BLaER1 (cell line): Measurements from ENCODE around the gene PLOD3.

Experiments
- H3K27ac ChIP-seq: shearing (Covaris generic); formaldehyde crosslinking; 2 replicates; pipeline ENCODE4 v1.8.1; 2022
- H3K27me3 ChIP-seq: shearing (Covaris generic); formaldehyde crosslinking; 2 replicates; pipeline ENCODE4 v1.8.1; 2022
- H3K36me3 ChIP-seq: shearing (Covaris generic); formaldehyde crosslinking; 2 replicates; pipeline ENCODE4 v1.8.1; 2022
- H3K4me1 ChIP-seq: shearing (Covaris generic); formaldehyde crosslinking; 2 replicates; pipeline ENCODE4 v1.8.1; 2022
- H3K4me2 ChIP-seq: shearing (Covaris generic); formaldehyde crosslinking; 2 replicates; pipeline ENCODE4 v1.8.1; 2022
- H3K4me3 ChIP-seq: shearing (Covaris generic); formaldehyde crosslinking; 2 replicates; pipeline ENCODE4 v1.8.1; 2022
- H3K9ac ChIP-seq: shearing (Covaris generic); formaldehyde crosslinking; 2 replicates; pipeline ENCODE4 v1.8.1; 2022
- H3K9me3 ChIP-seq: shearing (Covaris generic); formaldehyde crosslinking; 2 replicates; pipeline ENCODE4 v1.8.1; 2022
- H4K20me1 ChIP-seq: shearing (Covaris generic); formaldehyde crosslinking; 2 replicates; pipeline ENCODE4 v1.8.1; 2022
- Cebpa-rat ChIP-seq: shearing (Covaris generic); IDR thresholded peaks from 2 replicates; pipeline ENCODE4 v1.8.1; 2022

PLOD3 gene

DNA sequence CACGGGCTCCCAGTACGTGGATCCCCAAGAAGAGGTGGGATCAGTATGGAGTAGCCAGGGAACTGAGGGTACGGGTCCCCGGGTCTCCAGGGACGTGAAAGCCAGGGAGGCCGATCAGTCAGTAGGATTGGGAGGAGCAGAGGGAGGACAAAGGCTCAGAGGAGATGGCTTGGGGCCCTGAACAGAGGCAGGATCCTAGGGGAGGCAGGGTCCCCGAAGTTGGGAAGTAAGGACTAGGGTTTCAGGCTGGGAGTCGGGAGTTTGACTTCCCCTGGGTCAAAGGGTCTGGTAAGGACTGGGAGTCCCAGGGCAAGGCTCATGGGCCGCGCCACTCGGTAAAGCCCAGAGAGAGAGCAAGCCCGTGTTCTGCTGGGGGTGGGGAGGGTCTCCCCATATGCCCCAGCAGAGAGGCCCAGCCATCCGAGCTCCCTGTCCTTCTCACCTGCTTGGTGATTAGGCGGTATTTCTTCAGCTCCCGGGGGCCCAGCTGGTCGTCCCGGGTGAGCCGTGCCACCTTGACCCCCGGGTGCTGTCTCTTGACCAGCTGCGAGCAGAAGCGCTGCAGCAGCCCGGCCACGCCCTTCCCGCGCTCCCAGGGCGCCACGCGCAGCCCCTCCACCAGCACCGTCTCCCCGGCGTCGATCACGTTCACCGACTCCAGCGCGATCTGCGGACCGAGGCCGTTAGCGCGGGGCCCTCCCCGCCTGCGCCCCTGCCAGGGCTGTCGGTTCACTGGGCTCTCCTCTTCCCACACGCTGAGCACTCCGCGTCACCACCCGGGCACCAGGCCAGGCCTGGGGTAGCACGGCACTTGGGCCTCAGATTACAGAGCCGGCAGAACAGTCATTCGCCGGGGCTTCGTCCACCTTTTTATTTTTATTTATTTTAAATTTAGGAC, 44.3 kb downstream of the PLOD3 start:
- Histone ChIP-seq H3K4me3 (peak overlapping the region; percentile 55), H3K4me1 (peaks cover 84% of the 10 kb centered on the region), H3K27me3 (peaks cover 100% of the 10 kb centered on the region), H4K20me1 (peaks cover 26% of the 10 kb centered on the region), H3K4me2 (peak overlapping the region; percentile 96), H3K27ac (peak overlapping the region; percentile 44; the same call in 1 of the 2 replicates), H3K9ac (no peak overlapping the region), H3K36me3 (no peaks in the 10 kb centered on the region), H3K9me3 (peaks cover 24% of the 10 kb centered on the region)
- TF ChIP-seq Cebpa-rat, result no peak

DNA sequence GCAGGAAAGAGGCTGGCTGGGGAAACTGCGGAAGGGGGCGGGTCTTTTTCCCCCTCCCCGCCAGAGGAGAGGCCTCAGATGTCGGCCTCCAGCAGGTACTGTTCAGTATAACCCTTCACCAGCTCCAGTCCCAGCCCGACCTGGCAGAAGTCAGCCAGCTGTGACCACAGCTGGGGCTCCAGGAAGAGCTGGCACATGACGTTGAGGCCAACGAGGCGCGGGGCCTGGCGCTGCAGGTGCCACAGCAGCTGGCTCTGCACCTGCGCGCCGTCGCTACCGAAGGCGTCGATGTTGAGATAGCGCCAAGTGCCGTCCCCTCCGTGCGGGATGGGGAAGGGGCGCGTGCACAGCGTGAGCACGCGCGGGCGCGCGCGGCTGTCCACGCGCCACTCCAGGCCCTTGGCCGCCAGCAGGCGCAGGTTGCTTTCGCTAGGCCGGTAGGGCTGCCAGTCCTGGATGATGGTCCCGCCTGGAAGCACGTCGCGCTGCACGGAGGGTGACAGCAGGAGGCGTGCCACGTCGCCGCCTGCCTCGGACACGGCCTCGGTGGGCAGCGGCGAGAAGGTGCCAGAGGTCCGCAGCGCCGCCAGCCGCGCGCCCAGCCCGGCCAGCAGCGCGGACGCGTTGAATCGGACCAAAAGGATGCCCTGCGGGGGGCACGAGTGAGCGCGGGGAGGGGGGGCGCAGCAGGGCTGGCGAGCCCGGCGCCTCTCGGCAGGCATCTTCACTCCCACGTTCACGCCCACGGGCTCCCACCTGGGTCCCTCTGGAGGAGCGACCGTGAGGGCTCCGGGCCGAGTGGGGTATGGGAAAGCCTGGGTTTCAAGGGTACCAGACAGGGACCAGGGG, 45.2 kb downstream of the PLOD3 start:
- peaks cover 92% of the 10 kb centered on the region for H3K4me1 ChIP-seq
- H3K36me3 ChIP-seq, result no peaks in the 10 kb centered on the region
- peak overlapping the region; percentile 96 for H3K4me2 ChIP-seq
- H3K9ac ChIP-seq, result no peak overlapping the region
- H3K4me3 ChIP-seq, result peak overlapping the region; percentile 55
- H4K20me1 ChIP-seq, result peaks cover 35% of the 10 kb centered on the region
- H3K27ac ChIP-seq, result peak overlapping the region; percentile 50
- peaks cover 100% of the 10 kb centered on the region for H3K27me3 ChIP-seq
- TF ChIP-seq Cebpa-rat, result no peak
- peaks cover 24% of the 10 kb centered on the region for H3K9me3 ChIP-seq

DNA sequence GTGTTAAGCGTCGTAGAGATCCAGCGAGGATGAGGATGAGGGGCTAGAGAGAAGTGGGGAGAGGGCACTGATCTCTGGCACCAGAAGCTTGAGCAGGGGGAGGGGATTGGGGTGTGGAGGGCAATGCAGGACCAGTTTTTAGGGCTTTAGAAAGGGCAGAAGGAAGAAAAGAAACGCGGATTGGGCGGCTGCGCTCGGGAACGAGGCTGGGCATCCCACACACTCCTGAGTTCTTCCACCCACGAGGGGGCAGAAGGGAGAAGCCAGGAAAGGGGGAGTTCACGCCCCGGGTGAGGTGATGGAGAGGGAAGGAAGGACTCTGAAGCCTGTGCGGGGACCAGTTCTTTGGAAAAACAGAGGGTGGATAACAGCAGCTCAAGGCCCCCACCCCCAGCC, 45.9 kb downstream of the PLOD3 start:
- Histone ChIP-seq H3K4me3 (peak overlapping the region; percentile 55), H3K27me3 (peaks cover 99% of the 10 kb centered on the region), H3K9ac (0 out of 2 replicates have a peak overlapping the region, but pooled peaks have one; percentile 10), H3K9me3 (peaks cover 24% of the 10 kb centered on the region), H4K20me1 (peaks cover 39% of the 10 kb centered on the region), H3K27ac (peak overlapping the region; percentile 50), H3K36me3 (no peaks in the 10 kb centered on the region), H3K4me1 (peaks cover 90% of the 10 kb centered on the region), H3K4me2 (peak overlapping the region; percentile 96)
- TF ChIP-seq Cebpa-rat, result no peak

DNA sequence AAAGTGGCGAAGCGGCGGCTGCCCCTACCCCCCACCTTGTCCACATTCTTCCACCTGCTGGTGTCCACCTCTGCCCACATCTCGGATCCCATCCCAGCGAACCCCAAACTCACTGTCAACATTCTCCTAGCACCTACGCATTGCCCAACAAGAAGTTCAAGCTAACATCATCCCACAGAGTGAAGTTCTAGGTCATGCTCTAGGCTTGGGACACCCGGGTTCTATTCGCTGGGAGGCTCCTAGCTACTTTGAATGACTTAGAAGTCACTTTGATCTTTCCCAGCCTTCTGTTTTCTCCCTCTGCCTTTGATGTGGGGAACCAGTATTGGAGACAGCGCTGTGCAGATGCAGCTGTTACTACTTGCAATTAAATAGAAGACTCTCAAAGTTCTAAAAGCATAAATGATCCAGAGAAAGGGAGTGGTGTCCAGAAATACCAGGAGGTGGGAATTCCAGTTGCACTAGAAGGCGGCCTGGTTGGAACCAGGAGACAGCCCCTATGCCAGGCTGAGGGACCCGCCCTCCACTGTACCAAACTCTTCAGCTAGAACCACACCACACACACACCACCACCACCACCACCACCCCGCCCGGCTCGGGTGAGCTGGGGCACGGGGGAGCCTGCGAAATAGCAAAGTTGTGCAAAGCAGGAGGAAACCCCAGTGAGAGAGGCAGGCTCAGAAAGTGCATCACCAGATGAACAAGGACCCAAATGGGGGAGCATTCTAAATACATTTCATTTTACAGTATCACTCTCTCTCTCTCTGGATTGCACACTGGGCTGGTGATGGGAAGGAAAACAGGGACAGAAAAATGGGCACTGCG, 46.6 kb downstream of the PLOD3 start:
- TF ChIP-seq Cebpa-rat, result no peak
- peak overlapping the region; percentile 55 for H3K4me3 ChIP-seq
- peaks cover 90% of the 10 kb centered on the region for H3K4me1 ChIP-seq
- peak overlapping the region; percentile 96 for H3K4me2 ChIP-seq
- peaks cover 99% of the 10 kb centered on the region for H3K27me3 ChIP-seq
- peaks cover 43% of the 10 kb centered on the region for H4K20me1 ChIP-seq
- H3K36me3 ChIP-seq, result no peaks in the 10 kb centered on the region
- H3K9ac ChIP-seq, result 0 out of 2 replicates have a peak overlapping the region, but pooled peaks have one; percentile 10
- peak overlapping the region; percentile 50; the same call in 1 of the 2 replicates for H3K27ac ChIP-seq
- H3K9me3 ChIP-seq, result peaks cover 24% of the 10 kb centered on the region

DNA sequence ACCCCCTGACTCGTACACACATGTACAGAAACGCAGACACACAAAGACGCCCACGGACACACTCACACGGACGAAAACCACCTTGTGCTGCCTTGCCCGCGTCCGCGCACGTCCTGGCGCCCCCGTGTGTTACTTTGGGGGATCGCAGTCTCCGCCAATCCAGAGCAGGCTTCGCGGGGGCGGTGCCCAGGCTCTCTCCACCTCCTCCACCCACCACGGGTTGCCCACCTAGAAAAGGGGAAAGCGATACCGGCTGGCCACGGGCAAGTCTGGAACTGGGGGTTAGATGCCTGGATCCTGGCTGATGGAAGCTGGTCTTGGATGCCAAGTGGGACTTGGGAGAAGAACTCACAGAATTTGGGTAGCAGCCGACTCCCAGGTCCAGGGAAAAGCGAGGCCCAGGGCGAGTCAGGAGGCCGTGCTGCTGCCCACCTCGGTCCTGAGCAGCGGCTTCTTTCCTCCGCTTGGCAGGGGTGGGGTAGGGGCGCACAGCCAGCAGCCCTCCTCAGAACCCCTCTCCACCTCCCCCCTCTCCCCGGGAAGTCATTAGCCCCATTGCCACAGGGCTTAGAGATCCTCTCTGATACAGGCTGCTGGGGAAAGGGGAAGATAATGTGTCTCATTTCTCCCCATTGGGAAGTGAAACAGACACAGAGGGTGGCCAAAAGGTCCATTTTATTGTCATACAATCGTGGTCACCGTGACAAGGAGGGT, 47.4 kb downstream of the PLOD3 start:
- TF ChIP-seq Cebpa-rat, result no peak
- Histone ChIP-seq H3K9ac (no peak overlapping the region), H3K9me3 (peaks cover 24% of the 10 kb centered on the region), H3K27ac (no peak overlapping the region), H3K4me3 (peak overlapping the region; percentile 55), H3K4me2 (peak overlapping the region; percentile 96), H3K27me3 (peaks cover 99% of the 10 kb centered on the region), H3K36me3 (no peaks in the 10 kb centered on the region), H3K4me1 (peaks cover 94% of the 10 kb centered on the region), H4K20me1 (peaks cover 49% of the 10 kb centered on the region)

DNA sequence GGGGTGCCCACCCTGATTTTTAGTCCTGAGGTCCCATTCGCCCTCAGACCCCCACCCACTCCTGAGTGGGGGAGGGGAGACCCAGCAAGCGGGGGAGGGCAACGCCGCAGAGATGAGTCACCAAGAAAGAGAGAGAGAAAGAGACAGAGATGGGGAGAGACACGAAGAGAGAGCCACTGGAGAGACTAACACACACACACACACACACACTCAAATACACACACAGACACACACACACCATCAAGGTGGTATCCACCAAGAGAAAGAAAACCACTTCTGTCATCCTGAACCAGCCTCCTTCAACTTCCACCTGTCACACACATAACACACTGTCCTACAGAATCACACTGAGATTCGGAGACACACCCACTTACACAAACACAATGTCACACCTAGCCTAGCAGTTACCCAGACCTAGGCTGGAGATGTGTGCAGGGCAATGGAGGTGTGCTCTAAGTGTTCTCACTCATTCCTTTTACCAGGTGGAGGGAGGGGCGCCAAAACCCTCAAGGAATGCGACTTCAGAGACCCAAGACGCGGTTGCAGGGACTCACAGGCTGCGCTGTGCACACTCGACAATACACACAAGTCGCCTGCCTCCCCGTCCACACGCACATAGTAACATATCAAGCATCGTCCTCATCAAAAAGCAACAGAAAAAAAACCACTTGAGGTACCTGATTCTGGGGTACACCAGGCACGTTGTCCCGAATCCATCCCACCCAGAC, 48.1 kb downstream of the PLOD3 start:
- TF ChIP-seq Cebpa-rat, result no peak
- Histone ChIP-seq H3K4me3 (no peak overlapping the region; the same call in 1 of the 2 replicates), H3K27ac (no peak overlapping the region), H3K36me3 (no peaks in the 10 kb centered on the region), H3K9me3 (peaks cover 22% of the 10 kb centered on the region), H3K27me3 (peaks cover 99% of the 10 kb centered on the region), H3K4me1 (peaks cover 94% of the 10 kb centered on the region), H4K20me1 (peaks cover 56% of the 10 kb centered on the region), H3K4me2 (peak overlapping the region; percentile 96), H3K9ac (no peak overlapping the region)

DNA sequence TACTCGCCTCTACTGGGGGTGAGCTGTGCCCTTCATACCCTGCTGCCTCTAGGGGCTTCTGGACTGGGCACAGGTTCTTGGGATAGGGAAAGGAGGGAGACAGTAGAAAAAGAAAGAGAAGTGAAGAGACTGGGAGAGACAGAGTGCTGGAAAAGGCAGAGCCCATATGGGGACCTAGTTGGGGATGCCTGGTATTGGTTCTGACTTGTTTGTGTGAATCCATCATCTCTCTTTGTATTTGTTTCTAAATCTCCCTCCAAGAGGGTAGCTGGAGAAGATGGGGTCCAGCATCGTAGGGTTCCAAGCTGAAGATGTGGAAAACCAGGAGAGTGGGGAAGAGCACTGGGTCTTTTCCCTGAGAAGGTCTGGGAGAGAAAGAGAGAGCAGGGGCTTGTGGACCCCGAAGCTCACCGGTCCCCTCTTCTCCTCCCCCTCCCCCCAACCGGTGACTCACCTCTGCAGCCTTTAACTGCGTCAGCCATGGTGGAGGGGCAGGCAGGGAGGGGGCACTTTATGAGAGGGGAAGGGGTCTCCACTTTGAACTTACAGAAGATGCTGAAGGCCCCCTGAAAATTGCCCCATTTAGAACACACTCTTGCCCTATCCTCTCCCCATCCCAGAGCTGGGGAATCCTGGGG, 48.9 kb downstream of the PLOD3 start:
- peak overlapping the region; percentile 100; the same call in 1 of the 2 replicates for H3K4me2 ChIP-seq
- no peaks in the 10 kb centered on the region for H3K36me3 ChIP-seq
- peaks cover 94% of the 10 kb centered on the region for H3K4me1 ChIP-seq
- H4K20me1 ChIP-seq, result peaks cover 63% of the 10 kb centered on the region
- peaks cover 15% of the 10 kb centered on the region for H3K9me3 ChIP-seq
- H3K4me3 ChIP-seq, result no peak overlapping the region
- H3K27me3 ChIP-seq, result peaks cover 95% of the 10 kb centered on the region
- no peak overlapping the region for H3K27ac ChIP-seq
- no peak overlapping the region for H3K9ac ChIP-seq
- no peak for TF ChIP-seq Cebpa-rat
